PC-9 (cell line): ENCODE data around the gene COL5A1. TPM values are rescaled to one million over a fixed set of nuclear protein-coding genes. Genes with fewer than 3 reads are reported as not detected.

Experiments
- BruUV-seq: library from RNA; stranded (reverse); fragments of 400-500 nt; replicated peaks from 2 replicates; lab custom pipeline; 2021; lab: Mats Ljungman, UMichigan
- CTCF ChIA-PET: fragments of 300-600 bp; sonication (Branson Sonifier 250); formaldehyde crosslinking; loops from one replicate; lab custom pipeline; 2022; ENCODE audit warnings: antibody characterized with exemption; lab: Charles Lee
- POLR2A ChIA-PET: fragments of 300-600 bp; sonication (Branson Sonifier 250); formaldehyde crosslinking; loops from one replicate; lab custom pipeline; 2022; ENCODE audit warnings: antibody characterized with exemption; ENCODE audit not compliant: unreplicated experiment; lab: Charles Lee
- DNase-seq, 2 experiments: peaks; one replicate each; pipeline versions ENCODE4 v3.0.0 to v3.0.0-alpha.2; 2015 to 2022; ENCODE audit warnings: mixed read lengths in 1 of 2
- H2AFZ ChIP-seq: fragments of 200-600 bp; sonication (generic); 2 replicates; pipeline ENCODE4 v1.8.1; 2017; ENCODE audit warnings: antibody characterized with exemption
- H3F3A ChIP-seq: fragments of 200-600 bp; sonication (generic); 2 replicates; pipeline ENCODE4 v1.8.1; 2017; ENCODE audit warnings: antibody characterized with exemption, mild to moderate bottlenecking, low read depth; ENCODE audit not compliant: insufficient read depth
- H3K27ac ChIP-seq: fragments of 200-600 bp; sonication (generic); 2 replicates; pipeline ENCODE4 v1.6.1; 2016; ENCODE audit warnings: mixed run types
- H3K27me3 ChIP-seq: fragments of 200-600 bp; sonication (generic); 2 replicates; pipeline ENCODE4 v1.6.1; 2016; ENCODE audit warnings: low read depth, mixed run types; ENCODE audit not compliant: insufficient read depth
- H3K36me3 ChIP-seq: fragments of 200-600 bp; sonication (generic); 2 replicates; pipeline ENCODE4 v1.6.1; 2016; ENCODE audit warnings: low read depth, mixed run types
- H3K4me1 ChIP-seq: fragments of 200-600 bp; sonication (generic); replicated peaks from 2 replicates; pipeline ENCODE4 v1.6.1; 2016; ENCODE audit warnings: mixed run types; ENCODE audit not compliant: insufficient read depth
- H3K4me2 ChIP-seq: fragments of 200-600 bp; sonication (generic); 2 replicates; pipeline ENCODE4 v1.6.1; 2017; ENCODE audit warnings: mixed run types
- H3K4me3 ChIP-seq: fragments of 200-600 bp; sonication (generic); 2 replicates; pipeline ENCODE4 v1.6.1; 2016; ENCODE audit warnings: mixed run types
- H3K79me2 ChIP-seq: fragments of 200-600 bp; sonication (generic); 2 replicates; pipeline ENCODE4 v1.6.1; 2017; ENCODE audit warnings: low read depth, mixed run types
- H3K9me2 ChIP-seq: fragments of 200-600 bp; sonication (generic); 2 replicates; pipeline ENCODE4 v1.8.1; 2017; ENCODE audit warnings: mild to moderate bottlenecking; ENCODE audit not compliant: insufficient read depth
- H3K9me3 ChIP-seq: fragments of 200-600 bp; sonication (generic); 2 replicates; pipeline ENCODE4 v1.8.1; 2016; ENCODE audit warnings: low read depth; ENCODE audit not compliant: insufficient read depth
- H4K20me1 ChIP-seq: fragments of 200-600 bp; sonication (generic); 2 replicates; pipeline ENCODE4 v1.8.1; 2017; ENCODE audit not compliant: insufficient read depth
- CTCF ChIP-seq: fragments of 200-600 bp; sonication (generic); conservative IDR thresholded peaks from 2 replicates; pipeline ENCODE4 v1.6.1; 2017; ENCODE audit warnings: mixed run types, antibody characterized with exemption, mild to moderate bottlenecking, moderate library complexity
- EZH2 ChIP-seq: fragments of 200-600 bp; sonication (generic); IDR thresholded peaks from 2 replicates; pipeline ENCODE4 v1.8.0; 2017; ENCODE audit warnings: antibody characterized with exemption, low read depth
- intact Hi-C: fragments of 100-400 bp; cut with micrococcal nuclease; formaldehyde crosslinking; loops from one replicate; pipeline ENCODE4 v1.10.0; 2022; ENCODE audit not compliant: unreplicated experiment
- total RNA-seq: library from RNA; stranded (reverse); gene quantifications from 2 replicates; pipeline ENCODE4 v1.2.3, GENCODE V29; 2021

The COL5A1 gene
- total RNA-seq, 1 experiment from 2014 or later: 15.2 TPM

GRCh38 chr9:134618833-134619447, 22.7 kb upstream of the COL5A1 start:
- H4K20me1 ChIP-seq: no peaks in the 10 kb centered on the region
- H3K79me2 ChIP-seq: no peaks in the 10 kb centered on the region
- ChIA-PET CTCF (no interaction called here), POLR2A (no interaction called here)
- no peak for DNase-seq
- H3F3A ChIP-seq: no peaks in the 10 kb centered on the region
- no peak overlapping the region for H3K4me3 ChIP-seq
- no peaks in the 10 kb centered on the region for H3K36me3 ChIP-seq
- no peaks in the 10 kb centered on the region for H3K9me2 ChIP-seq
- H3K27ac ChIP-seq: no peak overlapping the region
- BruUV-seq: no TSS peak
- no peak overlapping the region for H2AFZ ChIP-seq
- no peak for TF ChIP-seq CTCF
- peaks cover 18% of the 10 kb centered on the region for H3K27me3 ChIP-seq
- no peaks in the 10 kb centered on the region for H3K4me1 ChIP-seq
- intact Hi-C loops: no loop called here
- no peak overlapping the region for H3K4me2 ChIP-seq
- no peaks in the 10 kb centered on the region for H3K9me3 ChIP-seq

- intact Hi-C loops: no loop called here
- no peak for DNase-seq
- Histone ChIP-seq H3K9me3 (no peaks in the 10 kb centered on the region), H3K9me2 (no peaks in the 10 kb centered on the region), H3K4me1 (0 out of 2 replicates have a peak, but pooled peaks cover 2% of the 10 kb centered on the region), H3K79me2 (no peaks in the 10 kb centered on the region), H3K4me3 (no peak overlapping the region), H3K27me3 (peaks cover 18% of the 10 kb centered on the region), H3K36me3 (no peaks in the 10 kb centered on the region), H3K27ac (no peak overlapping the region), H4K20me1 (no peaks in the 10 kb centered on the region), H3F3A (no peaks in the 10 kb centered on the region), H3K4me2 (no peak overlapping the region), H2AFZ (no peak overlapping the region)
- TF ChIP-seq EZH2: no peak
- POLR2A ChIA-PET: no interaction called here
- CTCF ChIA-PET: no interaction called here
- BruUV-seq: no TSS peak
Observed at GRCh38 chr9:134619448-134619982, 22.1 kb upstream of the COL5A1 start.

GRCh38 chr9:134619983-134620661, 21.5 kb upstream of the COL5A1 start:
- ChIA-PET CTCF (no interaction called here), POLR2A (no interaction called here)
- no TSS peak for BruUV-seq
- H3K27ac ChIP-seq: no peak overlapping the region
- no peak overlapping the region for H3K4me2 ChIP-seq
- intact Hi-C loops: no loop called here
- peaks cover 8% of the 10 kb centered on the region for H3K4me1 ChIP-seq
- DNase-seq: no peak
- H4K20me1 ChIP-seq: no peaks in the 10 kb centered on the region
- TF ChIP-seq CTCF (no peak), EZH2 (no peak)
- H3F3A ChIP-seq: no peaks in the 10 kb centered on the region
- no peaks in the 10 kb centered on the region for H3K36me3 ChIP-seq
- H3K79me2 ChIP-seq: no peaks in the 10 kb centered on the region
- no peak overlapping the region for H2AFZ ChIP-seq
- H3K9me3 ChIP-seq: no peaks in the 10 kb centered on the region
- H3K27me3 ChIP-seq: peaks cover 18% of the 10 kb centered on the region
- no peaks in the 10 kb centered on the region for H3K9me2 ChIP-seq
- no peak overlapping the region for H3K4me3 ChIP-seq
